Esophagus muscularis mucosa (tissue), 4 donors: ENCODE data around the gene PTGER1. TPM values are rescaled to one million over a fixed set of nuclear protein-coding genes. Genes with fewer than 3 reads are reported as not detected.
A peak's percentile ranks its signal among the peaks of the same experiment; 100 is the strongest.
"Not testable (repeated sequence)": the region's sequence is repeated elsewhere in the genome, so short reads cannot be mapped to it uniquely, and the experiment has no call there.

Source experiments
- DNase-seq: peaks from one replicate; pipeline ENCODE4 v3.0.0-alpha.2; 2017; ENCODE audit errors: extremely low spot score
- H3K27ac ChIP-seq, 4 donors: fragments of 200-600 bp; sonication (generic); replicated peaks in 1 of 4; 1 replicate in 3 of 4; 2 replicates in 1 of 4; pipeline ENCODE4 v1.5.1; 2016 to 2019; ENCODE audit warnings: mild to moderate bottlenecking in 1 of 4
- H3K27me3 ChIP-seq, 4 donors: fragments of 200-600 bp; sonication (generic); one replicate each; pipeline versions ENCODE4 v1.5.1 to v1.6.0; 2016 to 2019
- H3K36me3 ChIP-seq, 4 donors: fragments of 200-600 bp; sonication (generic); one replicate each; pipeline ENCODE4 v1.5.1; 2016 to 2019
- H3K4me1 ChIP-seq, 4 donors: fragments of 200-600 bp; sonication (generic); one replicate each; pipeline ENCODE4 v1.5.1; 2016 to 2019
- H3K4me3 ChIP-seq, 4 donors: fragments of 200-600 bp; sonication (generic); 1 replicate in 2 of 4; 2 replicates in 2 of 4; pipeline ENCODE4 v1.5.1; 2016 to 2019; ENCODE audit warnings: mild to moderate bottlenecking in 4 of 4, moderate library complexity in 1 of 4
- H3K9me3 ChIP-seq, 4 donors: fragments of 200-600 bp; sonication (generic); 1 replicate in 3 of 4; 2 replicates in 1 of 4; pipeline ENCODE4 v1.5.1; 2016 to 2019
- EP300 ChIP-seq: sonication (generic); formaldehyde crosslinking; IDR thresholded peaks from one replicate; pipeline ENCODE4 v1.6.1; 2017; ENCODE audit warnings: antibody characterized with exemption
- POLR2A ChIP-seq: fragments of 450-650 bp; IDR thresholded peaks from one replicate; pipeline ENCODE4 v1.6.1; 2017; ENCODE audit warnings: antibody characterized with exemption, moderate library complexity, mild to moderate bottlenecking, low read depth
- POLR2AphosphoS5 ChIP-seq, 2 donors: sonication (generic); formaldehyde crosslinking; IDR thresholded peaks; one replicate each; pipeline ENCODE4 v1.6.1; 2017; ENCODE audit warnings: antibody characterized with exemption in 2 of 2
- WGBS: methylation state at CpG from one replicate; pipeline ENCODE4 v1.1.5; 2018; 5-methylcytosine and 5-hydroxymethylcytosine counted together
- intact Hi-C: fragments of 100-400 bp; cut with DNase I; formaldehyde crosslinking; loops from one replicate; pipeline ENCODE4 v1.15.1; 2023
- total RNA-seq, 4 donors: library from RNA; depleted of rRNA; stranded (reverse); fragments of >200 nt; gene quantifications; one replicate each; pipeline versions ENCODE4 v1.1.0 to v1.2.1, GENCODE V29; 2016
- TF ChIP-seq, protein P1 (sequence below), 3 experiments: fragments of 200-600 bp in 2 of 3; fragments of 450-650 bp in 1 of 3; sonication (generic) in 2 of 3; IDR thresholded peaks; one replicate each; pipeline ENCODE4 v1.5.1; 2017 to 2019; ENCODE audit warnings: antibody characterized with exemption in 3 of 3, mild to moderate bottlenecking in 2 of 3, moderate library complexity in 1 of 3

The PTGER1 gene
- total RNA-seq, 4 donors from 2014 or later: 0.80 to 1.8 (median 1.3) TPM; not detected in 1

DNA sequence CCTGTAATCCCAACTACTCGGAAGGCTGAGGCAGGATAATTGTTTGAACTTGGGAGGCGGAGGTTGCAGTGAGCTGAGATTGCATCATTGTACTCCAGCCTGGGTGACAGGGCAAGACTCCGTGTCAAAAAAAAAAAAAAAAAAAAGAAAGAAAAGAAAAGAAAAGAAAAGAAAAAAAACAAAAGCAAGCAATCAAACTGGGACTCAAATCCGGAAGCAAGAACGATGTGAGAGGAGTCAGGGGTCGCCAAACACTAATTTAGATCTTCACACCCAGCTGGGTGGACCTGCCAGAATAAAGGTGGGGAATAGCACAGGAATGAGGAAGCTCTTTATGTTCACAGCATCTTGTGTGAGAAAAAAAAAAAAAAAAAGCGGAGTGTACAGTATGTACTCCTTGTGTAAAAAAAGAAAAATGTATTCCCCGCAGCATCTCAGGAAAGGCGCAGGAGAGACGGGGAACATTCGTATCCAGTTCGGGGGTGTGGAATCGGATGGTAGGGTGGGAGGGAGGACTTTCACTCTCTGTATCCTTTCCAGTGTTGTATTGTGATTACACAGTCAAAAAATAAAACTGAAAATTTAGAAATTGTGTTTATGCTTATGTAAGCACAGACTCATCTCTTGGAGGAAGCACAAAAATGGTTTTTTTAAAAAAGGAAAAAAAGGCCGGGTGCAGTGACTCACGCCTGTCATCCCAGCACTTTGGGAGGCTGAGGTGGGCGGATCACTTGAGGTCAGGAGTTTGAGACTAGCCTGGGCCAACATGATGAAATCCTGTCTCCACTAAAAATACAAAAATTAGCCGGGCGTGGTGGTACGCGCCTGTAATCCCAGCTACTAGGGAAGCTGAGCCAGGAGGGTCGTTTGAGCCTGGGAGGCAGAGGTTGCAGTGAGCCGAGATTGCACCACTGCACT is 35.4 kb upstream of the PTGER1 start:
- H3K9me3 ChIP-seq: no peaks in the 10 kb centered on the region
- 40% methylated on average over 22 of the region's 22 CpGs for WGBS
- H3K27ac ChIP-seq: peak overlapping the region; percentile 73 to 81 (median 74)
- intact Hi-C loops: no loop called here
- TF ChIP-seq POLR2AphosphoS5 (IDR thresholded peaks at IDR 0.05): peak; percentile 50 to 61
- no peak for TF ChIP-seq EP300
- TF ChIP-seq, protein P1, sequence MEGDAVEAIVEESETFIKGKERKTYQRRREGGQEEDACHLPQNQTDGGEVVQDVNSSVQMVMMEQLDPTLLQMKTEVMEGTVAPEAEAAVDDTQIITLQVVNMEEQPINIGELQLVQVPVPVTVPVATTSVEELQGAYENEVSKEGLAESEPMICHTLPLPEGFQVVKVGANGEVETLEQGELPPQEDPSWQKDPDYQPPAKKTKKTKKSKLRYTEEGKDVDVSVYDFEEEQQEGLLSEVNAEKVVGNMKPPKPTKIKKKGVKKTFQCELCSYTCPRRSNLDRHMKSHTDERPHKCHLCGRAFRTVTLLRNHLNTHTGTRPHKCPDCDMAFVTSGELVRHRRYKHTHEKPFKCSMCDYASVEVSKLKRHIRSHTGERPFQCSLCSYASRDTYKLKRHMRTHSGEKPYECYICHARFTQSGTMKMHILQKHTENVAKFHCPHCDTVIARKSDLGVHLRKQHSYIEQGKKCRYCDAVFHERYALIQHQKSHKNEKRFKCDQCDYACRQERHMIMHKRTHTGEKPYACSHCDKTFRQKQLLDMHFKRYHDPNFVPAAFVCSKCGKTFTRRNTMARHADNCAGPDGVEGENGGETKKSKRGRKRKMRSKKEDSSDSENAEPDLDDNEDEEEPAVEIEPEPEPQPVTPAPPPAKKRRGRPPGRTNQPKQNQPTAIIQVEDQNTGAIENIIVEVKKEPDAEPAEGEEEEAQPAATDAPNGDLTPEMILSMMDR (IDR thresholded peaks at IDR 0.05): no peak
- no peak for TF ChIP-seq POLR2A
- H3K4me1 ChIP-seq: peaks cover 24 to 45% (median 40%) of the 10 kb centered on the region in 4 donors
- peak overlapping the region; percentile 8 to 33 (median 18) for H3K4me3 ChIP-seq
- no peaks in the 10 kb centered on the region for H3K27me3 ChIP-seq
- H3K36me3 ChIP-seq: peaks cover 16 to 28% (median 22%) of the 10 kb centered on the region in 4 donors
- no peak for DNase-seq

DNA sequence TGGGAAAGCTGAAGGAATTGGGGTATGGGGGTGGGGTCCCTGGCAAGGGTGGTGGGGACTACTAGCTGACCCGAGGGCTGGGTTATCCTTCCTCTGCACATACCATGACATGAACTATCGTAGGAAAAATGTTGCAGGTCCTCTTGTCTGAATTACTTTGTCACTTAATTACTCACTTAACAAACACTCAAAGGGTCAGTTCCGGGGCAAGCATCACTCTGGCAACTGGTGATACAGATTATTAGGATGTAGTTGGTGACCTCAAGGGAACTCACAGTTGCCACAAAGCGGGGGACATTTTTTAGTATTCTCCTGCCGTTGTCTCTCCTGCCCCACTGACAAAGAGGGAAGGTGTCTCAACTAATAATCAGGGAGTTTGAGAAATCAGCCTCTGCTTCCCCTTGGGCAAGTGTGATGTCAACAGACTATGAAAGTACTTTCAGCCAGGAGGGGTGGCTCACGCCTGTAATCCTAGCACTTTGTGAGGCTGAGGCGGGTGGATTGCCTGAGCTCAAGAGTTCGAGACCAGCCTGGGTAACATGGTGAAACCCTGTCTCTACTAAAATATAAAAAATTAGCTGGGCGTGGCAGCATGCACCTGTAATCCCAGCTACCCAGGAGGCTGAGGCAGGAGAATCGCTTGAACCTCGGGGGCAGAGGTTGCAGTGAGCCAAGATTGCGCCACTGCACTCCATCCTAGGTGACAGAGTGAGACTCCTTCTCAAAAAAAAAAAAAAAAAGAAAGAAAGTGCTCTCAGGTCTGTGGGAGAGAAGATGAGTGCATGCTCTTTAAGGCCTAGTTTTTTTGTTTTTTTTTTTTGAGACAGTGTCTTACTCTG is 32.8 kb upstream of the PTGER1 start:
- Histone ChIP-seq H3K4me1 (peaks cover 9 to 31% (median 20%) of the 10 kb centered on the region in 4 donors), H3K9me3 (no peaks in the 10 kb centered on the region), H3K27me3 (no peaks in the 10 kb centered on the region), H3K4me3 (no peak overlapping the region), H3K36me3 (peaks cover 0 to 2% (median 0%) of the 10 kb centered on the region in 4 donors), H3K27ac (peak overlapping the region in 2 of 4 donors; percentile 30 to 34)
- intact Hi-C loops: no loop called here
- 65% methylated on average over 12 of the region's 12 CpGs for WGBS
- TF ChIP-seq EP300: no peak
- no peak for TF ChIP-seq POLR2AphosphoS5 (IDR thresholded peaks at IDR 0.05)
- no peak for TF ChIP-seq POLR2A
- TF ChIP-seq, protein P1 (IDR thresholded peaks at IDR 0.05): no peak
- no peak for DNase-seq

GRCh38 chr19:14505488-14506239 is 30.5 kb upstream of the PTGER1 start:
- Histone ChIP-seq H3K4me3 (no peak overlapping the region), H3K36me3 (no peaks in the 10 kb centered on the region), H3K27ac (no peak overlapping the region), H3K4me1 (peaks cover 6 to 22% (median 10%) of the 10 kb centered on the region in 4 donors), H3K9me3 (no peaks in the 10 kb centered on the region), H3K27me3 (no peaks in the 10 kb centered on the region)
- TF ChIP-seq, protein P1 (IDR thresholded peaks at IDR 0.05): peak; percentile 39 to 57 (median 42)
- TF ChIP-seq POLR2AphosphoS5 (IDR thresholded peaks at IDR 0.05): no peak
- intact Hi-C loops: no loop called here
- WGBS: 51% methylated on average over 19 of the region's 19 CpGs
- DNase-seq: no peak

DNA sequence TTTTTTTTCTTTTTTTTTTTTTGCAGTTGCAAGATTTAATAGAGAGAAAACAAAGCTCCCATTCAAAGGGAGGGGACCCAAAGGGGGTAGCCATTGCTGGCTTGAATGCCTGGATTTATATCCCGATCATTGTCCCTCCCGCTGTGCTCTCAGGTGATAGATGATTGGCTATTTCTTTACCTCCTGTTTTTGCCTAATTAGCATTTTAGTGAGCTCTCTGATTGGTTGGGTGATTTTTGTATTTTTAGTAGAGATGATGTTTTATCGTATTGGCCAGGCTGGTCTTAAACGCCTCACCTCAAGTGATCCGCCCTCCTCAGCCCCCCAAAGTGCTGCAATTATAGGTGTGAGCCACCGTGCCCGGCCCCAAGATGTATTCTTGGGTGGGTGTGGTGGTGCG is 29.4 kb upstream of the PTGER1 start:
- H3K4me1 ChIP-seq: peaks cover 2 to 12% (median 3%) of the 10 kb centered on the region in 4 donors
- H3K4me3 ChIP-seq, H3K9me3 ChIP-seq, intact Hi-C loops, H3K36me3 ChIP-seq, DNase-seq, H3K27me3 ChIP-seq, H3K27ac ChIP-seq: not testable (repeated sequence)
- 95% methylated on average over 6 of the region's 8 CpGs for WGBS
